GM12878 (cell line): ENCODE data around the gene HPSE2. TPM values are rescaled to one million over a fixed set of nuclear protein-coding genes. Genes with fewer than 3 reads are reported as not detected.

Experiments
- ATAC-seq: fragments of 200-7000 bp; cut with Tn5 transposase; 3 replicates; pipeline ENCODE4 v1.9.1; 2020; ENCODE audit warnings: mild to moderate bottlenecking, moderate library complexity
- BruUV-seq: library from RNA; stranded (reverse); fragments of 400-500 nt; replicated peaks from 2 replicates; lab custom pipeline; 2021; lab: Mats Ljungman, UMichigan
- CTCF ChIA-PET: fragments of 300-600 bp; sonication (Branson Sonifier 250); formaldehyde crosslinking; extraction: SDS; loops from one replicate; lab custom pipeline; 2021; ENCODE audit warnings: inconsistent platforms; lab: Yijun Ruan, JAX
- POLR2A ChIA-PET: fragments of 350-600 bp; formaldehyde crosslinking; extraction: SDS; loops from one replicate; lab custom pipeline; 2021; ENCODE audit warnings: inconsistent platforms; lab: Charles Lee
- RAD21 ChIA-PET: fragments of 300-600 bp; sonication (Branson Sonifier 250); formaldehyde crosslinking; loops from one replicate; lab custom pipeline; 2023; ENCODE audit warnings: antibody characterized with exemption; ENCODE audit not compliant: unreplicated experiment; lab: Charles Lee
- SMC1A ChIA-PET: fragments of 300-600 bp; sonication (Branson Sonifier 250); formaldehyde crosslinking; loops from one replicate; lab custom pipeline; 2023; ENCODE audit not compliant: unreplicated experiment, uncharacterized antibody; lab: Charles Lee
- DNase-seq: peaks from one replicate; pipeline ENCODE4 v3.0.0-alpha.2; 2011; ENCODE audit warnings: low read depth, low spot score
- FAIRE-seq: peaks from 3 replicates; lab custom pipeline; 2011; peaks lifted over from hg19 to GRCh38; lab: Jason Lieb, UNC
- H2AFZ ChIP-seq: 2 replicates; pipeline ENCODE4 v1.6.0; 2011; ENCODE audit warnings: low read depth, low read length, control low read depth; ENCODE audit not compliant: control insufficient read depth
- H3K27ac ChIP-seq: 2 replicates; pipeline ENCODE4 v1.5.1; 2011; ENCODE audit warnings: control low read depth; ENCODE audit not compliant: control insufficient read depth, insufficient read depth
- H3K27me3 ChIP-seq, 2 experiments: replicated peaks in 1 of 2; 2 replicates each; pipeline versions ENCODE4 v1.6.0 to v1.6.1; 2011; ENCODE audit warnings: low read length in 1 of 2; ENCODE audit not compliant: control insufficient read depth in 2 of 2, insufficient read depth in 2 of 2
- H3K36me3 ChIP-seq, 2 experiments: 2 replicates each; pipeline ENCODE4 v1.5.1; 2011; ENCODE audit warnings: low read length in 1 of 2; ENCODE audit not compliant: control insufficient read depth in 2 of 2, insufficient read depth in 2 of 2
- H3K4me1 ChIP-seq: 2 replicates; pipeline ENCODE4 v1.6.1; 2011; ENCODE audit warnings: mild to moderate bottlenecking, low read length, moderate library complexity, mixed read lengths; ENCODE audit not compliant: control insufficient read depth, insufficient read depth
- H3K4me2 ChIP-seq: 2 replicates; pipeline ENCODE4 v1.6.0; 2011; ENCODE audit warnings: control low read depth; ENCODE audit not compliant: control insufficient read depth, insufficient read depth
- H3K4me3 ChIP-seq: fragments of 200-600 bp; sonication (generic); 2 replicates; pipeline ENCODE4 v1.5.1; 2016
- H3K79me2 ChIP-seq: 2 replicates; pipeline ENCODE4 v1.6.0; 2011; ENCODE audit warnings: low read length; ENCODE audit not compliant: control insufficient read depth, insufficient read depth
- H3K9ac ChIP-seq: 2 replicates; pipeline ENCODE4 v1.8.0; 2011; ENCODE audit warnings: low read length, control low read depth, mixed read lengths; ENCODE audit not compliant: control insufficient read depth, insufficient read depth
- H3K9me3 ChIP-seq: replicated peaks from 3 replicates; pipeline ENCODE4 v1.5.1; 2011; ENCODE audit warnings: mild to moderate bottlenecking, low read length; ENCODE audit not compliant: control insufficient read depth, insufficient read depth
- H4K20me1 ChIP-seq: 2 replicates; pipeline ENCODE4 v1.6.0; 2011; ENCODE audit not compliant: control insufficient read depth, insufficient read depth
- CBX5 ChIP-seq: sonication (generic); IDR thresholded peaks from 2 replicates; pipeline ENCODE4 v1.6.1; 2016; ENCODE audit warnings: low read depth, moderate library complexity, mild to moderate bottlenecking, inconsistent platforms
- MEF2B ChIP-seq: fragments of 450-650 bp; IDR thresholded peaks from 2 replicates; pipeline ENCODE4 v1.6.1; 2018; ENCODE audit warnings: mild to moderate bottlenecking, moderate library complexity; ENCODE audit not compliant: partially characterized antibody, poor library complexity, severe bottlenecking
- MYC ChIP-seq: IDR thresholded peaks from 2 replicates; pipeline ENCODE4 v1.6.1; 2011; ENCODE audit warnings: mild to moderate bottlenecking, low read length, moderate library complexity, inconsistent platforms; ENCODE audit not compliant: insufficient read depth, insufficient replicate concordance, insufficient read length, severe bottlenecking
- PAX5 ChIP-seq: IDR thresholded peaks from 2 replicates; pipeline ENCODE4 v1.6.1; 2011; ENCODE audit warnings: low read depth, low read length, borderline replicate concordance
- POU2F2 ChIP-seq: IDR thresholded peaks from 3 replicates; pipeline ENCODE4 v1.6.1; 2011; ENCODE audit warnings: low read depth, mild to moderate bottlenecking, low read length, borderline replicate concordance
- SMARCA5 ChIP-seq: fragments of 450-650 bp; IDR thresholded peaks from 2 replicates; pipeline ENCODE4 v1.6.1; 2017; ENCODE audit warnings: mild to moderate bottlenecking
- SPI1 ChIP-seq: IDR thresholded peaks from 2 replicates; pipeline ENCODE4 v1.6.1; 2011; ENCODE audit warnings: low read depth, mild to moderate bottlenecking, low read length, moderate library complexity, borderline replicate concordance; ENCODE audit not compliant: insufficient read depth
- WGBS: methylation state at CpG from one replicate; pipeline ENCODE4 v1.1.6; 2016; ENCODE audit warnings: low lambda C conversion rate; ENCODE audit not compliant: insufficient replicate concordance, insufficient coverage; ENCODE audit errors: missing lambda C conversion rate; 5-methylcytosine and 5-hydroxymethylcytosine counted together
- in situ Hi-C: fragments of 300-500 bp; cut with MboI; formaldehyde crosslinking; loops from 9 replicates; pipeline ENCODE4 v1.14.3; 2018; ENCODE audit warnings: mixed read lengths
- intact Hi-C: fragments of 100-400 bp; cut with micrococcal nuclease; formaldehyde crosslinking; loops from one replicate; pipeline ENCODE4 v1.14.2; 2022; ENCODE audit not compliant: unreplicated experiment
- polyA plus RNA-seq, 11 experiments: library from polyadenylated mRNA; depleted of rRNA in 4 of 11; unstranded in 6 of 11; stranded (reverse) in 5 of 11; fragments of >200 nt; fragmentation: Nextera tagmentation in 4 of 11; fragmentation: Illumina TruSeq in 1 of 11; extraction: Ambion mirVana in 4 of 11; extraction: Trizol in 1 of 11; gene quantifications; 1 replicate in 1 of 11; 2 replicates in 10 of 11; pipeline versions ENCODE4 v1.2.1 to v1.2.3, GENCODE V29; 2011 to 2016; ENCODE audit warnings: inconsistent platforms in 2 of 11, missing spikeins in 2 of 11, low read depth in 1 of 11
- total RNA-seq, 4 experiments: library from RNA; depleted of rRNA in 3 of 4; stranded (reverse); fragments of >200 nt in 3 of 4; fragmentation: Illumina TruSeq in 1 of 4; extraction: Trizol in 1 of 4; gene quantifications; 2 replicates each; pipeline versions ENCODE4 v1.2.1 to v1.2.3, GENCODE V29; 2013 to 2021
- TF ChIP-seq, protein P1 (sequence below): IDR thresholded peaks from 2 replicates; pipeline ENCODE4 v1.6.1; 2011; ENCODE audit warnings: low read depth, mild to moderate bottlenecking, low read length, moderate library complexity, borderline replicate concordance; ENCODE audit errors: extremely low read depth
- TF ChIP-seq, protein P2 (sequence below): IDR thresholded peaks from 2 replicates; pipeline ENCODE4 v1.6.1; 2012; ENCODE audit warnings: low read depth, low read length, improper control_type of control experiment
- TF ChIP-seq, protein P3 (sequence below): fragments of 450-650 bp; IDR thresholded peaks from 2 replicates; pipeline ENCODE4 v1.6.1; 2014; ENCODE audit warnings: mild to moderate bottlenecking
- TF ChIP-seq, protein P4 (sequence below): fragments of 450-650 bp; IDR thresholded peaks from 2 replicates; pipeline ENCODE4 v1.6.1; 2018; ENCODE audit warnings: borderline replicate concordance, mild to moderate bottlenecking; ENCODE audit not compliant: partially characterized antibody

Gene HPSE2
- total and polyA plus RNA-seq, 10 of the 15 experiments (the other 5 are each of a cell fraction or from before 2014, with no cell fraction given): 0.06 TPM; not detected in 9

DNA sequence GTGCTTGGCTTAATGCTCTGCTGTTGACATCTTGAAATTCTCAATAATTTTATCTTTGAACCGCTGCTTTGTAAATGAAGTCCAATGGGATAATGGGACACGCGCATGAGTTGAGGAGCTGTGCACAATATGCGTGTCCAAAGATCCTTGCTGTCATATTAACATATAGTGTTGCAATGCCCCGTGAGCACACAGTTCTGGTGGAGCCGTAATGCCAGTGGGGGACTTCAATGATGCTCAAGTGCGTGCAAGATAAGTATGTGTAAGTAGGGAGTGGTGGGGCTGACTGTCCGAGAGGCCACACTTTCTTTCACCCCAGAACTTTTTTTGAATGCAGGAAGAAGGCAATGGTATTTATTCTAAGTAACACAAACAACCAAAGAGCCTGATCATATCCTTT lies 711.5 kb downstream of the HPSE2 start:
- ATAC-seq (no peak), DNase-seq (no peak), FAIRE-seq (no peak)
- Histone ChIP-seq H4K20me1 (no peaks in the 10 kb centered on the region), H2AFZ (no peak overlapping the region), H3K9ac (no peak overlapping the region), H3K27ac (no peak overlapping the region), H3K36me3 (no peaks in the 10 kb centered on the region), H3K9me3 (no peaks in the 10 kb centered on the region), H3K4me1 (no peaks in the 10 kb centered on the region), H3K79me2 (no peaks in the 10 kb centered on the region), H3K27me3 (no peaks in the 10 kb centered on the region), H3K4me3 (no peak overlapping the region), H3K4me2 (no peak overlapping the region)
- no peak for TF ChIP-seq POU2F2
- no peak for TF ChIP-seq MYC
- TF ChIP-seq, protein P1, sequence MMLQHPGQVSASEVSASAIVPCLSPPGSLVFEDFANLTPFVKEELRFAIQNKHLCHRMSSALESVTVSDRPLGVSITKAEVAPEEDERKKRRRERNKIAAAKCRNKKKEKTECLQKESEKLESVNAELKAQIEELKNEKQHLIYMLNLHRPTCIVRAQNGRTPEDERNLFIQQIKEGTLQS: no peak
- no peak for TF ChIP-seq MEF2B
- TF ChIP-seq, protein P2, sequence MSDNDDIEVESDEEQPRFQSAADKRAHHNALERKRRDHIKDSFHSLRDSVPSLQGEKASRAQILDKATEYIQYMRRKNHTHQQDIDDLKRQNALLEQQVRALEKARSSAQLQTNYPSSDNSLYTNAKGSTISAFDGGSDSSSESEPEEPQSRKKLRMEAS: no peak
- TF ChIP-seq PAX5: no peak
- TF ChIP-seq SMARCA5: no peak
- TF ChIP-seq CBX5: no peak
- TF ChIP-seq, protein P3, sequence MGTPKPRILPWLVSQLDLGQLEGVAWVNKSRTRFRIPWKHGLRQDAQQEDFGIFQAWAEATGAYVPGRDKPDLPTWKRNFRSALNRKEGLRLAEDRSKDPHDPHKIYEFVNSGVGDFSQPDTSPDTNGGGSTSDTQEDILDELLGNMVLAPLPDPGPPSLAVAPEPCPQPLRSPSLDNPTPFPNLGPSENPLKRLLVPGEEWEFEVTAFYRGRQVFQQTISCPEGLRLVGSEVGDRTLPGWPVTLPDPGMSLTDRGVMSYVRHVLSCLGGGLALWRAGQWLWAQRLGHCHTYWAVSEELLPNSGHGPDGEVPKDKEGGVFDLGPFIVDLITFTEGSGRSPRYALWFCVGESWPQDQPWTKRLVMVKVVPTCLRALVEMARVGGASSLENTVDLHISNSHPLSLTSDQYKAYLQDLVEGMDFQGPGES: no peak
- TF ChIP-seq, protein P4, sequence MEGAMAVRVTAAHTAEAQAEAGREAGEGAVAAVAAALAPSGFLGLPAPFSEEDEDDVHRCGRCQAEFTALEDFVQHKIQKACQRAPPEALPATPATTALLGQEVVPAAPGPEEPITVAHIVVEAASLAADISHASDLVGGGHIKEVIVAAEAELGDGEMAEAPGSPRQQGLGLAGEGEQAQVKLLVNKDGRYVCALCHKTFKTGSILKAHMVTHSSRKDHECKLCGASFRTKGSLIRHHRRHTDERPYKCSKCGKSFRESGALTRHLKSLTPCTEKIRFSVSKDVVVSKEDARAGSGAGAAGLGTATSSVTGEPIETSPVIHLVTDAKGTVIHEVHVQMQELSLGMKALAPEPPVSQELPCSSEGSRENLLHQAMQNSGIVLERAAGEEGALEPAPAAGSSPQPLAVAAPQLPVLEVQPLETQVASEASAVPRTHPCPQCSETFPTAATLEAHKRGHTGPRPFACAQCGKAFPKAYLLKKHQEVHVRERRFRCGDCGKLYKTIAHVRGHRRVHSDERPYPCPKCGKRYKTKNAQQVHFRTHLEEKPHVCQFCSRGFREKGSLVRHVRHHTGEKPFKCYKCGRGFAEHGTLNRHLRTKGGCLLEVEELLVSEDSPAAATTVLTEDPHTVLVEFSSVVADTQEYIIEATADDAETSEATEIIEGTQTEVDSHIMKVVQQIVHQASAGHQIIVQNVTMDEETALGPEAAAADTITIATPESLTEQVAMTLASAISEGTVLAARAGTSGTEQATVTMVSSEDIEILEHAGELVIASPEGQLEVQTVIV: no peak
- TF ChIP-seq SPI1: no peak
- no TSS peak for BruUV-seq
- ChIA-PET CTCF (no interaction called here), SMC1A (no interaction called here), RAD21 (no interaction called here), POLR2A (no interaction called here)
- WGBS: 60% methylated on average over 8 of the region's 8 CpGs
- intact Hi-C loops: no loop called here
- in situ Hi-C loops: no loop called here
